Mesendoderm (in vitro differentiated cells): ENCODE results near the gene ROM1.

Experiments
- DNase-seq: peaks from one replicate; pipeline ENCODE4 v3.0.0; 2013
- H2AK5ac ChIP-seq: 2 replicates; pipeline ENCODE4 v1.6.1; 2013; ENCODE audit warnings: low read length, inconsistent platforms
- H2BK120ac ChIP-seq: 2 replicates; pipeline ENCODE4 v1.6.1; 2013; ENCODE audit warnings: low read depth, mild to moderate bottlenecking, low read length, moderate library complexity, mixed read lengths
- H2BK15ac ChIP-seq: replicated peaks from 2 replicates; pipeline ENCODE4 v1.6.1; 2013; ENCODE audit warnings: low read depth, mild to moderate bottlenecking, moderate library complexity
- H2BK5ac ChIP-seq: 2 replicates; pipeline ENCODE4 v1.6.1; 2013; ENCODE audit warnings: low read length, inconsistent platforms
- H3K18ac ChIP-seq: 2 replicates; pipeline ENCODE4 v1.6.1; 2013; ENCODE audit warnings: mild to moderate bottlenecking, low read length, mixed read lengths
- H3K23ac ChIP-seq: one replicate; pipeline ENCODE4 v1.6.1; 2013; ENCODE audit warnings: low read length
- H3K27ac ChIP-seq: 2 replicates; pipeline ENCODE4 v1.5.1; 2013; ENCODE audit warnings: low read depth, mild to moderate bottlenecking, inconsistent platforms, low read length, moderate library complexity
- H3K27me3 ChIP-seq: 2 replicates; pipeline ENCODE4 v1.6.1; 2013; ENCODE audit warnings: low read length, control low read depth, mild to moderate bottlenecking, inconsistent platforms; ENCODE audit not compliant: insufficient read depth, poor library complexity
- H3K36me3 ChIP-seq: 2 replicates; pipeline ENCODE4 v1.6.1; 2013; ENCODE audit warnings: low read length, inconsistent platforms; ENCODE audit not compliant: control insufficient read depth, insufficient read depth
- H3K4ac ChIP-seq: one replicate; pipeline ENCODE4 v1.6.1; 2013; ENCODE audit warnings: low read depth, mild to moderate bottlenecking, low read length, moderate library complexity
- H3K4me1 ChIP-seq: 2 replicates; pipeline ENCODE4 v1.6.1; 2013; ENCODE audit warnings: low read depth, low read length, inconsistent platforms; ENCODE audit not compliant: control insufficient read depth
- H3K4me2 ChIP-seq: 2 replicates; pipeline ENCODE4 v1.6.1; 2013; ENCODE audit warnings: low read length
- H3K4me3 ChIP-seq: 2 replicates; pipeline ENCODE4 v1.5.1; 2013; ENCODE audit warnings: mild to moderate bottlenecking, low read length
- H3K56ac ChIP-seq: one replicate; pipeline ENCODE4 v1.6.1; 2013; ENCODE audit warnings: low read length
- H3K79me1 ChIP-seq: 2 replicates; pipeline ENCODE4 v1.6.1; 2013; ENCODE audit warnings: low read length, inconsistent platforms
- H3K79me2 ChIP-seq: 2 replicates; pipeline ENCODE4 v1.6.1; 2013; ENCODE audit warnings: mild to moderate bottlenecking, low read length; ENCODE audit not compliant: control insufficient read depth, insufficient read depth
- H3K9ac ChIP-seq: 2 replicates; pipeline ENCODE4 v1.6.1; 2013; ENCODE audit warnings: low read length, inconsistent platforms
- H4K5ac ChIP-seq: one replicate; pipeline ENCODE4 v1.6.1; 2013; ENCODE audit warnings: low read length
- H4K8ac ChIP-seq: one replicate; pipeline ENCODE4 v1.6.1; 2013; ENCODE audit warnings: low read depth, mild to moderate bottlenecking, control low read depth, low read length, moderate library complexity
- WGBS: extraction: QIAGEN DNeasy Blood & Tissue Kit; methylation state at CpG from one replicate; pipeline ENCODE4 v1.1.7; 2013; ENCODE audit warnings: low lambda C conversion rate, missing lambda C conversion rate; ENCODE audit not compliant: insufficient coverage; ENCODE audit errors: extremely low coverage; 5-methylcytosine and 5-hydroxymethylcytosine counted together

The ROM1 gene

DNA sequence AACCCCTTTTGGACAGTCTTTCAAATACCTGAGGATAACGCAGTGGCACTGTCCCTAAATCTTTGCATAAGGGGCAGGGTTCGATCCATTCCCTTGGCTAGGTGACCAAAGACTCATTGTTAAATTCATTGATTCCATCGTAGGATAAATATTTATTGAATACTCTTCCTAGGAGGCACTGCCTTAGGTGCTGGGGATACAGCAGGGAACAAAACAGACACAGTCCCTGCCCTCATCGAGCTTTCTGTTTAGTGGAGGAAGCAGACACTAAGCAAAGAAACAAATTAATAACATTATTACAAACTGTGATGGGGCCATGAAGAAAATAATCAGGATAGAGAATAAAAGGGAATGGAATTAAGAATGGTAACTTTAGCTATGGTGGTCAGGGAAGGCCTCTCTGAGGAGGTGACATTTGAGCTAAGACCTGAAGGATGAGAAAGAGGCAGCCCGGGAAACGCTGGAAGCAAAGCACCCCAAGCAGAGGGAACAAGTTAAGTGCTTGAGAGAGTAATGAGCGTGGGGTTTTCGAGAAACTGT is 8.0 kb downstream of the ROM1 start:
- DNase-seq = no peak
- H3K4ac ChIP-seq = peak overlapping the region; percentile 77
- peak overlapping the region; percentile 85 for H3K27ac ChIP-seq
- H3K79me2 ChIP-seq = no peaks in the 10 kb centered on the region
- peak overlapping the region; percentile 7 for H2AK5ac ChIP-seq
- peak overlapping the region; percentile 53 for H3K4me2 ChIP-seq
- peak overlapping the region; percentile 56 for H2BK5ac ChIP-seq
- H3K23ac ChIP-seq = no peak overlapping the region
- H4K5ac ChIP-seq = no peak overlapping the region
- peaks cover 12% of the 10 kb centered on the region for H3K36me3 ChIP-seq
- H3K4me1 ChIP-seq = peaks cover 2% of the 10 kb centered on the region
- no peak overlapping the region for H4K8ac ChIP-seq
- no peak overlapping the region for H2BK15ac ChIP-seq
- peak overlapping the region; percentile 86 for H3K18ac ChIP-seq
- peak overlapping the region; percentile 94 for H3K4me3 ChIP-seq
- H3K56ac ChIP-seq = peak overlapping the region; percentile 96
- H3K79me1 ChIP-seq = no peaks in the 10 kb centered on the region
- no peak overlapping the region for H2BK120ac ChIP-seq
- no peaks in the 10 kb centered on the region for H3K27me3 ChIP-seq
- peak overlapping the region; percentile 98 for H3K9ac ChIP-seq
- no CpG with 5 or more reads among the region's 8 CpGs for WGBS

DNA sequence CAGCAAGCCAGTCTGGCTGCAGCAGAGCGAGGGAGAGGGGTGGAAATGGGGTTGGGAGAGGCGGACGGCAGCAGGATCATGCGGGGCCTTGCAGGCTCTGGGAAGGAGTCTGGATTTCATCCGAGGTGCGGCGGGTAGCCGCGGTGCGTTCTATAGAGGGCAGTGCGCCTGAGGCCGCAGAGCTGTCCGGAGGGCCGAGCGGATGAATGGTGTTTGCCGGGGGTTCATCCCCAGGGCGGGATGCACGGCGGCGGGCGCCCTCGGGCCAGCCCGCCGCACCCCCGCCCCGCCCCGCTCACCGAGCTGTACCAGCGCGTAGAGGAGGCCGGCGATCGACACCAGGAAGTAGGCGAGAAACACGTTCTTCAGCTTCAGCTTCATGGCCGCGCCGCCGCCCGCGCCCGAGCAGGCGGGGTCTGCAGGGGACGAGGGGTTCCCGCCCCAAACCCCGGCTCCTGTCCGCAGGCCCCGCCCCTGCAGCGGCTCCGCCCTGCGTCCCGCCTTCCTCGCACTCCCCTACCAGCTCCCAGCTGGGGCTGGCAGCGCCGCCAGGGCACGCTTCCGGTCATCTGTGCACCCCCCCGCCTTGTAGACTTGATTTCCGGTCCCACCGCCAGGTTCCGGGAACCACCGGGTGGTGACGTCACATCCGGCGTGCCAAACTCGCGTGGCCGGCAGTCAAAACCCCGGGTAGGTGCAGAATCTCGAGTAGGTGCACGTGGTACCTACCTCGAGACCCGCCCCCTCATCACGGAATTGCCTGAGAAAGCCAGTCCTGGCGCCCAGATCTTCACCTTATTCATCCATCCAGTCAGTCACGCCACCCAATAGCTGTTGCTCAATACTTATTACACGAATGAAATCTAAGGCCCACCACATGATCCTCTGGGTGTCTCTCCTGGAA is 8.8 kb downstream of the ROM1 start, which contains the start of gene B3GAT3:
Gene B3GAT3 (minus strand): TSS at position 420 of the 904 bp plus-strand sequence. CDS start 39 bp downstream, at position 381.
- Histone ChIP-seq H3K4me3 (peak within 1 kb of the TSS; percentile 94), H3K27ac (peak within 1 kb of the TSS; percentile 85), H3K79me1 (no peaks in the 10 kb centered on the region), H3K9ac (peak within 1 kb of the TSS; percentile 98), H3K4ac (peak within 1 kb of the TSS; percentile 77), H3K79me2 (no peaks in the 10 kb centered on the region), H3K36me3 (peaks cover 15% of the 10 kb centered on the region), H3K4me2 (peak within 1 kb of the TSS; percentile 53), H2BK15ac (no peak within 1 kb of the TSS), H4K8ac (peak within 1 kb of the TSS; percentile 14), H3K23ac (no peak within 1 kb of the TSS), H3K18ac (peak within 1 kb of the TSS; percentile 86), H3K4me1 (peaks cover 2% of the 10 kb centered on the region), H2BK5ac (peak within 1 kb of the TSS; percentile 56), H3K56ac (peak within 1 kb of the TSS; percentile 96), H3K27me3 (no peaks in the 10 kb centered on the region), H4K5ac (no peak within 1 kb of the TSS), H2AK5ac (peak within 1 kb of the TSS; percentile 7), H2BK120ac (peak within 1 kb of the TSS; percentile 29)
- peak; percentile 99 for DNase-seq
- no CpG with 5 or more reads among the region's 77 CpGs for whole genome bisulfite sequencing

DNA sequence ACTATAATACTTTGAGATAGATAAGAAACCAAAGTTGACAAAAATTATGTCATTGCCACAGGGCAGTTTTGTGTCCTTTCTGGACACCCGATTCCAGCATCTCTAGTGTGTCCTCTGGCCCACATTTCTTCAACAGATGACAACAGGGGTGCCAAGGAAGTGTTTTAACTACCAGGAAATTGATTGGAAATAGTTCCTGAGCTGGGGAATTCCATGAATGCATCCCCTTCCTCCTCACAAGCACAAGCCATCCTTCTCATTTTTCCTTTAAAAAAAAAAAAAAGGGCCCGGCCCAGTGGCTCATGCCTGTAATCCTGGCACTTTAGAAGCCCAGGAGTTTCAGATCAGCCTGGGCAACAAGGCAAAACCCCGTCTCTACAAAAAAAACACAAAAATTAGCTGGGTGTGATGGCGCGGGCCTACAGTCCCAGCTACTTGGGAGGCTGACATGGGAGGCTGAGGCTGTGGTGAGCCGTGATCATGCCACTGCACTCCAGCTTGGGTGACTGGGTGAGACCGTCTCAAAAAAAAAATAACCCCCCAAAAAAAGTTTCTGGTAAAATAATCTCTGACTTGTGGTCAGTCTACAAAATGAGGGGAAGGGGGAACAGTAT is 9.5 kb downstream of the ROM1 start:
- H3K23ac ChIP-seq = no peak overlapping the region
- DNase-seq = peak; percentile 83

DNA sequence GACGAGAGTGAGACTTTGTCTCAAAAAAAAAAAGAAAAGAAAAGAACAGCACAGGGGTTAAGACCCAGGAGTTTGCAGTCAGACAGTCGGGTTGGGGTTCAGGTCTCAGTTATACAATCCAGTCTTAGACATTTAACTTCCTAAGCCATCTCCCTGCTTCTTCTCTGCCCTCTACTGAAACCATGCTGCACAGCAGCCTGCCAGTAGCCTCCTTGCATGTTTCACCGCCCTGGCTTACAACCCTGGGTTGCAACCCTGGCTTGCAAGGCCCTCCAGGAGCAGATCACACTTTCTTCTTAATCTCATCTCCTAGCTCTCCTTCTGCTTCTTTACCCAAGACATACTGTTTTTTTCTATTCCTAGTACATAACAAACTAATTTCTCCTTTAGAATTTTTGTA is 14.7 kb downstream of the ROM1 start:
- Histone ChIP-seq H3K27ac (no peak overlapping the region), H3K36me3 (peaks cover 34% of the 10 kb centered on the region), H3K23ac (no peak overlapping the region), H3K18ac (no peak overlapping the region), H3K4me3 (no peak overlapping the region), H3K9ac (no peak overlapping the region), H2AK5ac (no peak overlapping the region), H3K27me3 (no peaks in the 10 kb centered on the region), H3K79me1 (no peaks in the 10 kb centered on the region), H3K79me2 (no peaks in the 10 kb centered on the region), H3K56ac (no peak overlapping the region), H3K4me2 (no peak overlapping the region), H4K5ac (no peak overlapping the region), H2BK5ac (no peak overlapping the region), H2BK120ac (no peak overlapping the region), H3K4ac (no peak overlapping the region), H4K8ac (no peak overlapping the region), H2BK15ac (no peak overlapping the region), H3K4me1 (no peaks in the 10 kb centered on the region)
- DNase-seq = no peak
- WGBS = no CpG with 5 or more reads among the region's 3 CpGs

More for the DNA sequence above, 9.5 kb downstream of the ROM1 start:
- peak overlapping the region; percentile 61 for H3K56ac ChIP-seq
- H3K4me2 ChIP-seq = peak overlapping the region; percentile 45
- H3K18ac ChIP-seq = no peak overlapping the region
- WGBS = no CpG with 5 or more reads among the region's 7 CpGs
- no peak overlapping the region for H3K4me3 ChIP-seq
- H3K27me3 ChIP-seq = no peaks in the 10 kb centered on the region
- peak overlapping the region; percentile 47 for H3K9ac ChIP-seq
- no peaks in the 10 kb centered on the region for H3K79me1 ChIP-seq
- no peak overlapping the region for H2BK5ac ChIP-seq
- H3K27ac ChIP-seq = peak overlapping the region; percentile 64
- peaks cover 2% of the 10 kb centered on the region for H3K4me1 ChIP-seq
- H3K4ac ChIP-seq = no peak overlapping the region
- no peak overlapping the region for H2BK120ac ChIP-seq
- H4K8ac ChIP-seq = no peak overlapping the region
- no peak overlapping the region for H4K5ac ChIP-seq
- H3K36me3 ChIP-seq = peaks cover 15% of the 10 kb centered on the region
- H3K79me2 ChIP-seq = no peaks in the 10 kb centered on the region
- no peak overlapping the region for H2AK5ac ChIP-seq
- H2BK15ac ChIP-seq = no peak overlapping the region

DNA sequence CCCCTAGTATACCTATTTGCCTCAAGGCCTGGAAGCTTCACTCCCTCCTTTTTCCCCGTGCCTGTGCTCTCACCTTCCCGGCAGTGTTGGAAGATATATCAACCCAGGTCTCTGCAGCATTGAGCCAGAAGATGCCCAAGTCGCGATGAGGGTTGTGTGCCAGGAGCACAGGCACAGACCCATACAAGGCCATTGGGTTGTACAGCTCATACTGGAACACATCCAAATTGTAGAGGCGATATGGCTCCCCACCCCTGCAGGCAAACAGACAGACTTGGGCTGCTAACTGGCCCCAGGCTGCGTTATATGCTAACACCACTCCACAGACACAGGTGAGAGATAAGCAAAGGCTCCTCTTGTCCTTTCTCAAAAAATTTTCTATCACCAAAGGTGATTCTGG is 19.4 kb downstream of the ROM1 start:
- Histone ChIP-seq H3K79me1 (no peaks in the 10 kb centered on the region), H3K9ac (no peak overlapping the region), H3K4me1 (no peaks in the 10 kb centered on the region), H2AK5ac (no peak overlapping the region), H2BK120ac (no peak overlapping the region), H2BK5ac (no peak overlapping the region), H3K79me2 (no peaks in the 10 kb centered on the region), H2BK15ac (no peak overlapping the region), H3K27me3 (no peaks in the 10 kb centered on the region), H3K4me2 (no peak overlapping the region), H3K18ac (no peak overlapping the region), H3K4me3 (no peak overlapping the region), H3K36me3 (peaks cover 36% of the 10 kb centered on the region), H3K27ac (no peak overlapping the region), H4K8ac (no peak overlapping the region), H4K5ac (no peak overlapping the region), H3K4ac (no peak overlapping the region), H3K56ac (no peak overlapping the region), H3K23ac (no peak overlapping the region)
- no peak for DNase-seq
- WGBS = no CpG with 5 or more reads among the region's 6 CpGs
